ENCODE data around the gene TFDP2.

DNA sequence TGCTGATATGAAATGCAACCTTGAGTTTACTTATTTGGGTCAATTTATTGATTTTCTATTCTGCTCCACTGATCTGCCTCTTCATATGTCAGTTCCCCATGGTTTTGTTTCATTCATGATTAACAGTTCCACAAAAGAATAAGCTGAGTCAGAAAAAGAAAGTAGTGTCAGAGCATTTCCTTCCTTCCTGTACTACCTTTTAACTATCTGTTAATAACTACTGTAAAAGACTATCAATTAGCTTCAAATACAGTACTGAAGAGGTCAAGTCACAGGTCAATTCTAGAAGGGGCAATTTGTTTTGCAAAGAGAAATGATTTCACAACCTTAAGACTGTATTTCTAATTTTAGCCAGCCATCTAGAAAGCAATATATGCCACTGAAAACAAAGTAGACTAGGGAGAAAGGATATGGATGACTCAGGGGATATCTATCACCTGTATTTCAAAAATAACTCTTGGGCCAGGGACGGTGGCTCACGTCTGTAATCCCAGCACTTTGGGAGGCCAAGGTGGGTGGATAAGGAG lies 129.5 kb downstream of the TFDP2 start:
- no peak for TF ChIP-seq EZH2phosphoT487 (IDR thresholded peaks at IDR 0.05; ENCODE audit: insufficient read depth, low read depth)
- no peak for TF ChIP-seq EZH2 (IDR thresholded peaks at IDR 0.05; ENCODE audit: insufficient read depth, poor library complexity, severe bottlenecking)

Data from GM23248 (cell line).